DND-41 (cell line): ENCODE data around the gene GPR89B.
"Not testable (repeated sequence)": the region's sequence is repeated elsewhere in the genome, so short reads cannot be mapped to it uniquely, and the experiment has no call there.

Experiments used
- ATAC-seq: fragments of 200-7000 bp; cut with Tn5 transposase; 3 replicates; pipeline ENCODE4 v1.9.1; 2021; ENCODE audit warnings: low read depth; ENCODE audit not compliant: insufficient read depth
- DNase-seq: peaks from one replicate; pipeline ENCODE4 v3.0.0-alpha.2; 2020
- H2AFZ ChIP-seq: 2 replicates; pipeline ENCODE4 v1.6.0; 2012; ENCODE audit warnings: low read depth, low read length
- H3K27ac ChIP-seq: 2 replicates; pipeline ENCODE4 v1.5.1; 2012; ENCODE audit warnings: low read length, inconsistent platforms
- H3K27me3 ChIP-seq: fragments of 200-600 bp; sonication (generic); 2 replicates; pipeline ENCODE4 v1.6.0; 2012; ENCODE audit warnings: low read length, mild to moderate bottlenecking, inconsistent platforms; ENCODE audit not compliant: insufficient read depth, poor library complexity
- H3K36me3 ChIP-seq: 2 replicates; pipeline ENCODE4 v1.5.1; 2012; ENCODE audit warnings: low read length, inconsistent platforms; ENCODE audit not compliant: insufficient read depth
- H3K4me1 ChIP-seq: 2 replicates; pipeline ENCODE4 v1.5.1; 2012; ENCODE audit warnings: mild to moderate bottlenecking, low read length; ENCODE audit not compliant: insufficient read depth
- H3K4me2 ChIP-seq: 2 replicates; pipeline ENCODE4 v1.6.0; 2012; ENCODE audit warnings: mild to moderate bottlenecking, moderate library complexity, low read length, inconsistent platforms; ENCODE audit not compliant: insufficient read depth
- H3K4me3 ChIP-seq, 2 experiments: fragments of 200-600 bp in 1 of 2; shearing (Covaris generic) in 1 of 2; 2 replicates each; pipeline ENCODE4 v1.5.1; 2012 to 2016; ENCODE audit warnings: inconsistent platforms in 2 of 2, low read length in 2 of 2, mild to moderate bottlenecking in 2 of 2, low read depth in 1 of 2, moderate library complexity in 1 of 2
- H3K79me2 ChIP-seq: 2 replicates; pipeline ENCODE4 v1.6.0; 2012; ENCODE audit warnings: low read length, inconsistent platforms; ENCODE audit not compliant: insufficient read depth
- H3K9ac ChIP-seq: 2 replicates; pipeline ENCODE4 v1.6.0; 2012; ENCODE audit warnings: low read depth, mild to moderate bottlenecking, inconsistent platforms, low read length, moderate library complexity
- H3K9me3 ChIP-seq: 2 replicates; pipeline ENCODE4 v1.5.1; 2012; ENCODE audit warnings: low read length, moderate library complexity, mild to moderate bottlenecking, inconsistent platforms; ENCODE audit not compliant: insufficient read depth, severe bottlenecking
- H4K20me1 ChIP-seq: 2 replicates; pipeline ENCODE4 v1.6.0; 2012; ENCODE audit warnings: low read length; ENCODE audit not compliant: insufficient read depth

GPR89B gene

GRCh38 chr1:147935296-147935695 is 7.1 kb downstream of the GPR89B start:
- not testable (repeated sequence) for H4K20me1 ChIP-seq

DNA sequence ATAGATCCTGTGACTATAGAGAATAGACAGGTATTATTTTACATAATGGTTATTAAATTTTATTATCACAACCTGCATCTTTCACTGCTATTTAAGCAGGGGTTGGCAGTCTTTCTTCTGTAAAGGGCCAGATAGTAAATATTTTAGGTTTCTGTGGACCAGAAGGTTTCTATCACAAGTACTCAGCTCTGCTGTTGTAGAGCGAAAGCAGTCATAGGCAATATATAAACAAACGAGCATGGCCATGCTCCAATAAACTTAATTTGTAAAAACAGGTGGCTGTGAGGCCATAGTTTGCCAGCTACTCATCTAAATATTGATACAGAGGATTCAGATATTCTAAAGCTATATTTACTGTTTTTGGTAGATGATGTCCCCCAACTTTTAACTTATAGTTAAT is 12.2 kb downstream of the GPR89B start:
- H3K4me2 ChIP-seq, DNase-seq, H3K36me3 ChIP-seq, H4K20me1 ChIP-seq, H3K4me3 ChIP-seq, H2AFZ ChIP-seq, H3K27ac ChIP-seq, H3K27me3 ChIP-seq, ATAC-seq, H3K79me2 ChIP-seq, H3K9ac ChIP-seq, H3K4me1 ChIP-seq, H3K9me3 ChIP-seq: not testable (repeated sequence)

More at GRCh38 chr1:147935296-147935695, 7.1 kb downstream of the GPR89B start:
- H3K79me2 ChIP-seq, H3K4me3 ChIP-seq, H3K4me1 ChIP-seq, H3K4me2 ChIP-seq, H3K36me3 ChIP-seq, DNase-seq, H3K27ac ChIP-seq, H2AFZ ChIP-seq, ATAC-seq, H3K9me3 ChIP-seq, H3K27me3 ChIP-seq, H3K9ac ChIP-seq: not testable (repeated sequence)

DNA sequence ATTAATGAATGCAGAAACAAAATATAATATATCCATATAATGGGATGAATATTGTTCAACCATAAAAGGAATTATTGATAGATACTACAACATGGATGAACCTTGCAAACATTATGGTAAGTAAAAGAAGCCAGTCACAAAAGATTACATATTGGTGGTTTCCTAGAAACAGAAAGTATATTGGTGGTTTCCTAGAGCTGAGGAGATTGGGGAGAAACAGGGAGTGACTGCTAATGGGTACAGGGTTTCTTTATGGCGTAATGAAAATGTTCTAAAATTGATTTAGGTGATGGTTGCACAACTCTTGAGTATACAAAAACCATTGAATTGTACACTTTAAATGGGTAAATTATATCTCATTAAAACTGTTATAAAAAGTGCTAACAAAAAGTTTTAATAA is 14.3 kb downstream of the GPR89B start:
- H3K27me3 ChIP-seq, H3K9me3 ChIP-seq, ATAC-seq, H3K36me3 ChIP-seq, H3K27ac ChIP-seq, H3K9ac ChIP-seq, H4K20me1 ChIP-seq, H2AFZ ChIP-seq, H3K4me3 ChIP-seq, H3K79me2 ChIP-seq, H3K4me2 ChIP-seq, DNase-seq, H3K4me1 ChIP-seq: not testable (repeated sequence)

DNA sequence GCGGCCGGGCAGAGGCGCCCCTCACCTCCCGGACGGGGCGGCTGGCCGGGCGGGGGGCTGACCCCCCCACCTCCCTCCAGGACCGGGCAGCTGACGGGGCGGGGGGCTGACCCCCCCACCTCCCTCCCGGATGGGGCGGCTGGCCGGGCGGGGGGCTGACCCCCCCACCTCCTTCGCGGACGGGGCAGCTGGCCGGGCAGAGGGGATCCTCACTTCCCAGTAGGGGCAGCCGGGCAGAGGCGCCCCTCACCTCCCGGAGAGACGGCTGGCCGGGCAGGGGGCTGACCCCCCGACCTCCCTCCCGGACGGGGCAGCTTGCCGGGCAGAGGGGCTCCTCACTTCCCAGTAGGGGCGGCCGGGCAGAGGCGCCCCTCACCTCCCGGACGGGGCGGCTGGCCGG is 21.3 kb downstream of the GPR89B start:
- not testable (repeated sequence) for H3K27me3 ChIP-seq, H3K79me2 ChIP-seq, H4K20me1 ChIP-seq, H3K36me3 ChIP-seq, H3K9me3 ChIP-seq, ATAC-seq, H3K4me1 ChIP-seq, DNase-seq, H3K27ac ChIP-seq, H3K4me2 ChIP-seq, H3K9ac ChIP-seq, H2AFZ ChIP-seq, H3K4me3 ChIP-seq

GRCh38 chr1:147958906-147959305 is 30.7 kb downstream of the GPR89B start:
- H3K27me3 ChIP-seq, H3K4me3 ChIP-seq, H3K4me2 ChIP-seq, H3K27ac ChIP-seq, H3K9ac ChIP-seq, H3K36me3 ChIP-seq, H4K20me1 ChIP-seq, H3K9me3 ChIP-seq, H3K4me1 ChIP-seq, H2AFZ ChIP-seq, H3K79me2 ChIP-seq, ATAC-seq, DNase-seq: not testable (repeated sequence)

DNA sequence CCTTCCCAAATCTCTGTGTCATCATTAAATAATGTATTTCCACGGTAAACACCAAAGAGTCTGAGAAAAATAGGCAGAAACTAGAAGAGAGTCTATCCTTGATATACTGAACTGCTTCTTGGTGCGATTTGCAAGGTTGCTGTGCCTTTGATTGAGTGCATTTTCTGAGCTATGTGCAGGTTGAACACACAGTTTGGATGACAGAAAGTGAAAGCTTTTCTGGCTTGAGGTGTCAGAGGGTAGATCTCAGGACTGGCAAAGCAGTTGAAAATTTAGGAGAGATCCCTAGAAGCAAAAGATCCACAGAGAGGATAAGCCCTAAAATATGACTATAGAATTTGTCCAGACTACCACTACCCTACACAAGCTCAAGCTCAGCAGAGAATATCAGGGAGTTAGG is 31.5 kb downstream of the GPR89B start:
- not testable (repeated sequence) for H3K9ac ChIP-seq, H3K27me3 ChIP-seq, ATAC-seq, H3K79me2 ChIP-seq, H3K4me1 ChIP-seq, H3K4me2 ChIP-seq, H3K36me3 ChIP-seq, H3K4me3 ChIP-seq, H4K20me1 ChIP-seq, H3K9me3 ChIP-seq, DNase-seq, H2AFZ ChIP-seq, H3K27ac ChIP-seq

DNA sequence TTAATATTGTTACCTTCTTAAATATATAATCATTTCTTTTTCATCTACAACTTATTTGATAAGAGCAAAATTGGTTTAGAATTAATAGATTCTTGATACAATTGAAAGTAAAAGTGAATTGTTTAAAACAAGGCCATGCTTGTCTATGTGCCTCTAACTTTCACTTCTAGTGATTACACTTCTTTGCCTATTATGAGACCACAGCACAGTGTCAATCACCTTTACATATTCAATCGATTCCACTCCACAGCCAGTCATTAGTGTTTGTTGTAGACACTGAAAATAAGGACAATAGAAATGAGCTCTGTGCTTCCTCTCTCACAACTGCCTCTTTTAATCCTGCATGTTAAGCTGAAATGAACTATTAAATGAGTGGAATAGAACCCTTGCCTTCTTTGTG is 36.4 kb downstream of the GPR89B start:
- not testable (repeated sequence) for H3K27me3 ChIP-seq, H2AFZ ChIP-seq, H3K27ac ChIP-seq, H3K9ac ChIP-seq, H3K4me3 ChIP-seq, H3K4me1 ChIP-seq, H3K9me3 ChIP-seq, H3K4me2 ChIP-seq, H3K36me3 ChIP-seq, H3K79me2 ChIP-seq, H4K20me1 ChIP-seq, ATAC-seq, DNase-seq

DNA sequence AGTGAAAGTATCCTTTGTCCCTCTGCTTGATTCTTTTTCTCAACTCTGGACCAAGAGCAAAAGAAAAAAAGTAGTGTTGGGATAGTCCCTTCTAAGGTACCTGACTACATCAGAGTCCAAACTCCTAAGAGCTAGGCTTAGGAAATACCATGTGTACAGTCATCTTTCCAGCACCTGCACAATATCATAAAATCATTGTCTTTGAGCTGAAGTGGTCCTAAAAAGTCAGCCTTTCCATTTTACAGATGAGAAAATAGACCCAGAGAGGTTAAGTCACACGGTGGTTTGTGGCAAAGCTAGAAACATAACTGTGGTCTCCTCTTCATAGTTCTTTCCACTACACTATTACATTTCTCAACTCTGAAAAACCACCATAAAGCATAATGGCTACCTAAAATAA is 38.4 kb downstream of the GPR89B start:
- H3K9ac ChIP-seq, DNase-seq, H3K79me2 ChIP-seq, H3K27ac ChIP-seq, H3K36me3 ChIP-seq, H3K9me3 ChIP-seq, H3K27me3 ChIP-seq, H2AFZ ChIP-seq, H3K4me2 ChIP-seq, H3K4me3 ChIP-seq, H3K4me1 ChIP-seq, ATAC-seq, H4K20me1 ChIP-seq: not testable (repeated sequence)
